ENCODE measurements around the gene EXOC8. TPM values are rescaled to one million over a fixed set of nuclear protein-coding genes. Genes with fewer than 3 reads are reported as not detected.
A peak's percentile ranks its signal among the peaks of the same experiment; 100 is the strongest.

Gene EXOC8
- total RNA-seq, 1 donor from 2014 or later = 19.3 TPM

DNA sequence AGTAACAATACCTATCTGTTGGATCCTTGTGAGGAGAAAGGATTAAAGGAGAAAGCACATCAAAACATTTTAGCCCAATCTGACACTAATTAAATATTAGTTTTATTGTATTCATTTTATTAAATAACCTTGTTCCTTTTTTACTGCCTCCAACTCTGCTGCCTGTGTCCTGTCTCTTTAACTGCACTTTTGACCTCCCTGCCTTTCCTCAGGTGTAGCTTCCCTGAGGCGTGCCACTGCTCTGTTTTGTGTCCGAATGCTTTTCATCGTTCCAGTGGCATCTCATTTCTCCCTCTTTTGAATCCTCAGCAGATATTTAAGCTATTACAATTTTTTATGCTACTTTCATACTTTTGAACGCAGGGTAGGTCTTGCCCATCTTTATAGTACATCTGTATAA lies 10.8 kb upstream of the EXOC8 start:
- H3K4me1 ChIP-seq = no peaks in the 10 kb centered on the region
- H3K36me3 ChIP-seq = peaks cover 64% of the 10 kb centered on the region
- no peak overlapping the region for H3K4me3 ChIP-seq
- no peak for ATAC-seq
- TF ChIP-seq CTCF (IDR thresholded peaks at IDR 0.05) = no peak
- no peak overlapping the region for H3K27ac ChIP-seq
- no peak for DNase-seq
- H3K9me3 ChIP-seq = no peaks in the 10 kb centered on the region
- H3K27me3 ChIP-seq = no peaks in the 10 kb centered on the region
- intact Hi-C loops (cut with DNase I) = no loop called here

DNA sequence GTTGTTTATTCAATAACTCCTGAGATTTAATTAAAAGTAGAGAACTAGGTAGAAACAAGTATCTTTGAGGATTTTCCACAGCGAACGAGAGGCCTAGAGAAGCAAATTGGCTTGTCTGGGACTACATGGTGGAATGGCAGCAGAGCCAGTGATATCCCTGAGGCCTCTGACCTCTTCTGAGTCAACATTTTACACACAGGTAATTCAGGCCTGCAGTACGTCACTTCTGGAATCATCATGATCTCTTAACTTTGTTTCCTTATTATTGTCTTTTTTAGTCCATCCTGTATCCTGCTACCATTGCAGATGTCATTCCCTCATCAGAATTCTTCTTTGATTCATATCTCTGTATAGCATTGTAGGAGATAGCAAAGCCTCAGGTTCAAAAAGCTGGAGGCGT lies 10.3 kb upstream of the EXOC8 start:
- intact Hi-C loops (cut with DNase I) = no loop called here
- ATAC-seq = no peak
- TF ChIP-seq CTCF (IDR thresholded peaks at IDR 0.05) = no peak

DNA sequence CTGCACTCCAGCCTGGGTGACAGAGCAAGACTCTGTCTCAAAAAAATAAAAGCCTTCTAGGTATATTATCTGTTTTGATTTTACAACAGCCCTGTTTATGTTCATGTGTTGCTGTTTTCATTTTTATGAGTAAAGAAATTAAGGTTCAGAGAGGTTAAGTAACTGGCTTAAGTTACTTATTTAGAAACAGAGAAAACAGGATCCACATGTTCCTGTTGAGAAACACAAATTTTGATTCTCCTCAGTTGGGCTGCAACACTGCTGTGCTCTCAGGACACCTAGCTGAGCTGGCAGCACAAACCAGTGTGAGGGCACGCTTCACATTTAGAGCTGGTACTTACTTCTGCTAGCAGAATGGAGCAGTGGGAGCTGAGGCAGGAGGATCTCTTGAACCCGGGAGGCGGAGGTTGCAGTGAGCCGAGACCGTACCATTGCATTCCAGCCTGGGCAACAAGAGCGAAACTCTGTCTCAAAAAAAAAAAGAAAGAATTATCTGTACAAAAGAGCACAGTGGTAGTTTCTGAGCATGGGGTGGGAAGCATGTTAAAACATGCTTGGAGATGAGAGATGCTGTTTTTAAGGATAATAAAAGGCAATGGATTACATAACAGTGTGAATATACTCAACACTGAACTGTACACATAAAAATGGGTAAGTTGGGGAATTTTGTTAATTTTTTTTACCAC lies 2.8 kb upstream of the EXOC8 start:
- no peak for ATAC-seq
- intact Hi-C loops (cut with DNase I) = no loop called here
- peaks cover 24% of the 10 kb centered on the region for H3K4me1 ChIP-seq
- no peak for TF ChIP-seq CTCF (IDR thresholded peaks at IDR 0.05)
- H3K27me3 ChIP-seq = no peaks in the 10 kb centered on the region
- no peak overlapping the region for H3K27ac ChIP-seq
- no peaks in the 10 kb centered on the region for H3K9me3 ChIP-seq
- H3K36me3 ChIP-seq = peaks cover 3% of the 10 kb centered on the region
- DNase-seq = no peak
- H3K4me3 ChIP-seq = no peak overlapping the region

More for the DNA sequence above, 10.3 kb upstream of the EXOC8 start:
- H3K36me3 ChIP-seq = peaks cover 59% of the 10 kb centered on the region
- H3K4me1 ChIP-seq = no peaks in the 10 kb centered on the region
- no peaks in the 10 kb centered on the region for H3K27me3 ChIP-seq
- no peak overlapping the region for H3K27ac ChIP-seq
- no peaks in the 10 kb centered on the region for H3K9me3 ChIP-seq
- no peak overlapping the region for H3K4me3 ChIP-seq
- no peak for DNase-seq

DNA sequence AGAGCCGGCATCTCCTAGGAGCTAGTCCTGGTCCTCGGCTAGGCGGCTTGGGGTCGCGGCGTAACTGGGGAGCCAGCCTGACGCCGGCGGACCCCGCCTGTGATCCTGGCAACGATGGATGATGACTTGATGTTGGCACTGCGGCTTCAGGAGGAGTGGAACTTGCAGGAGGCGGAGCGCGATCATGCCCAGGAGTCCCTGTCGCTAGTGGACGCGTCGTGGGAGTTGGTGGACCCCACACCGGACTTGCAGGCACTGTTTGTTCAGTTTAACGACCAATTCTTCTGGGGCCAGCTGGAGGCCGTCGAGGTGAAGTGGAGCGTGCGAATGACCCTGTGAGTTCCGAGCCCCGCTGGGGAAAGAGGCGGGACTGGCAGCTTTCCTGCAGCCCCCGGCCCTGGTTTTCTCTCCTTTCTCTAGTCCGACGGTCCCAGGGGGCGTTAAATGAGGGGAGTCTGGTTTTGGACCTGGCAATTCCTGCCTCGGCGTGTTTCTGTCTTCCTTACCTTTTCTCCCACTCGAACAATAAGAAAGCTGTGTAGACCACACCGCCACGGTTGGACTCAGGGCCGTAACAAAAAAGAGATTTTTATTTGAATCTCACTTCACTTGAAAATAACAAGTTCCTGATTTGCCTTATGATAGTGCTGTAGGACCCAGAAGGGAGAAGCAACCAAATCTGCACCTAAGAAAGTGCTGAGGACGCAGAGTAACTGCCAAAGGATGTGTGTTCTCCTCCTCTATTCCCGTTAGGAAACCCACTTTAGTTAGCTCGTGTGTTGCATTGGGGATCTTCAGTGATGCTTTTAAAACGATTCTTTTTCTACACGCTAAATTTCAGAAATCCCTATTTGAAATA lies 847 bp upstream of the EXOC8 start, which contains the start of gene SPRTN:
TSS of gene SPRTN (plus strand) at position 24 of the 859 bp plus-strand sequence. CDS start at position 115, 91 bp downstream.
- Histone ChIP-seq H3K4me1 (peaks cover 42% of the 10 kb centered on the region), H3K9me3 (no peaks in the 10 kb centered on the region), H3K27ac (peak within 1 kb of the TSS; percentile 98), H3K4me3 (peak within 1 kb of the TSS; percentile 98), H3K27me3 (no peaks in the 10 kb centered on the region), H3K36me3 (peaks cover 3% of the 10 kb centered on the region)
- DNase-seq (no peak), ATAC-seq (no peak)
- TF ChIP-seq CTCF (IDR thresholded peaks at IDR 0.05) = no peak
- intact Hi-C loops (cut with DNase I) = no loop called here

GRCh38 chr1:231337043-231337471 lies 595 bp downstream of the EXOC8 start:
- Histone ChIP-seq H3K4me1 (peaks cover 51% of the 10 kb centered on the region), H3K4me3 (peak overlapping the region; percentile 98), H3K9me3 (no peaks in the 10 kb centered on the region), H3K36me3 (peaks cover 3% of the 10 kb centered on the region), H3K27me3 (no peaks in the 10 kb centered on the region), H3K27ac (peak overlapping the region; percentile 98)
- TF ChIP-seq CTCF (IDR thresholded peaks at IDR 0.05) = no peak
- ATAC-seq = peak; percentile 28
- DNase-seq = no peak
- intact Hi-C loops (cut with DNase I) = no loop called here

All from upper lobe of right lung (tissue), 1 donor.